Loucy (cell line): ENCODE measurements around the gene ANK3.

Source experiments
- CTCF ChIP-seq: fragments of 200-600 bp; sonication (generic); conservative IDR thresholded peaks from 2 replicates; pipeline ENCODE4 v1.5.1; 2014; ENCODE audit warnings: mild to moderate bottlenecking, antibody characterized with exemption, low read length
- EZH2phosphoT487 ChIP-seq: fragments of 200-600 bp; IDR thresholded peaks from 2 replicates; pipeline ENCODE4 v1.6.1; 2018; ENCODE audit warnings: antibody characterized with exemption, mild to moderate bottlenecking, moderate library complexity, borderline replicate concordance

- TF ChIP-seq CTCF (no peak), EZH2phosphoT487 (no peak)
These were observed 265.1 kb downstream of the ANK3 start for GRCh38 chr10:60124536-60124935.
